ENCODE results near the gene MTA3. TPM values are rescaled to one million over a fixed set of nuclear protein-coding genes. Genes with fewer than 3 reads are reported as not detected.

MTA3 gene
- total and polyA plus RNA-seq, 2 of the 8 experiments (the other 6 are each of a cell fraction or from before 2014, with no cell fraction given): 125 to 184 TPM

GRCh38 chr2:42767080-42767898 lies 198.9 kb downstream of the MTA3 start:
- H2BK12ac ChIP-seq (ENCODE audit: low read depth, low read length): no peak overlapping the region
- H4K8ac ChIP-seq (ENCODE audit: extremely low read depth, insufficient read depth, low read length): no peak overlapping the region
- H3K14ac ChIP-seq (ENCODE audit: insufficient read length): no peak overlapping the region
- POLR2A ChIA-PET (ENCODE audit: partially characterized antibody): interaction anchor here (0.7 kb wide), 1 partner anchor 54 kb away, joined by 3 read pairs; no protein-coding TSS in a partner anchor
- no peaks in the 10 kb centered on the region; a peak in 1 of 8 replicates for H3K36me3 ChIP-seq (ENCODE audit: control insufficient read depth in 2 of 4, insufficient read depth in 4 of 4, low read length in 3 of 4)
- no peak overlapping the region for H3K56ac ChIP-seq (replicated peaks; ENCODE audit: insufficient read length, low read depth, low read length)
- no peak overlapping the region for H3K4me2 ChIP-seq (ENCODE audit: insufficient read depth in 1 of 2, low read depth in 2 of 2, low read length in 2 of 2)
- H4K91ac ChIP-seq (replicated peaks; ENCODE audit: insufficient read length, low read length): no peak overlapping the region
- no peak overlapping the region for H3K27ac ChIP-seq (ENCODE audit: low read depth, low read length)
- H2BK20ac ChIP-seq (ENCODE audit: low read length): no peak overlapping the region
- no peaks in the 10 kb centered on the region for H3K79me2 ChIP-seq (ENCODE audit: control insufficient read depth in 1 of 2, insufficient read depth in 2 of 2, low read length in 2 of 2)
- no peak for DNase-seq (ENCODE audit: low read depth in 1 of 2, low spot score in 2 of 2)
- no peak overlapping the region for H3K18ac ChIP-seq (ENCODE audit: extremely low read depth, low read length)
- H3K4me3 ChIP-seq (ENCODE audit: extremely low read depth in 1 of 4, insufficient read depth in 2 of 4, low read depth in 3 of 4, low read length in 4 of 4): no peak overlapping the region
- no peak overlapping the region for H2BK120ac ChIP-seq (replicated peaks; ENCODE audit: low read depth, low read length)
- H3K4me1 ChIP-seq (replicated peaks in 1 of 4; ENCODE audit: control insufficient read depth in 3 of 4, insufficient read depth in 4 of 4, low read length in 3 of 4): peaks cover 0 to 16% (median under 1%) of the 10 kb centered on the region in 4 experiments; a peak in 3 of 7 replicates
- H3K79me1 ChIP-seq (ENCODE audit: low read depth, low read length): no peaks in the 10 kb centered on the region
- H2BK15ac ChIP-seq (ENCODE audit: low read length): no peak overlapping the region
- CTCF ChIA-PET (ENCODE audit: partially characterized antibody): interaction anchor here (1.0 to 1.3 kb wide), 3 partner anchors 7 to 362 kb away, joined by 3 to 6 read pairs (median 4); no protein-coding TSS in a partner anchor
- TF ChIP-seq TBP (IDR thresholded peaks at IDR 0.05; ENCODE audit: low read depth, low read length): no peak
- no peak for TF ChIP-seq MAFK (IDR thresholded peaks at IDR 0.05; ENCODE audit: low read depth, low read length)
- WGBS, 2 experiments (ENCODE audit: extremely low coverage in 1 of 2, insufficient coverage in 1 of 2, insufficient read length in 1 of 2, insufficient replicate concordance in 2 of 2, low coverage in 1 of 2, low lambda C conversion rate in 2 of 2, missing lambda C conversion rate in 1 of 2): 97% methylated on average over 14 of the region's 16 CpGs; no CpG with 5 or more reads in 1 of the 2 experiments
- H3K9ac ChIP-seq (replicated peaks in 1 of 4; ENCODE audit: extremely low read depth in 1 of 4, low read depth in 3 of 4, low read length in 3 of 4): no peak overlapping the region
- H3K23ac ChIP-seq (ENCODE audit: insufficient read length): no peak overlapping the region
- 0 out of 2 replicates have a peak overlapping the region, but pooled peaks have one; percentile 35 for H2BK5ac ChIP-seq (ENCODE audit: low read depth, low read length)
- no peak overlapping the region for H2AFZ ChIP-seq (ENCODE audit: low read length)
- no peaks in the 10 kb centered on the region for H3K23me2 ChIP-seq (ENCODE audit: low read depth, low read length)
- FAIRE-seq: no peak
- no peaks in the 10 kb centered on the region for H3K27me3 ChIP-seq (replicated peaks in 1 of 4; ENCODE audit: control insufficient read depth in 3 of 4, extremely low read depth in 1 of 4, insufficient read depth in 3 of 4, low read length in 3 of 4)
- H3K4ac ChIP-seq (replicated peaks; ENCODE audit: insufficient read length, low read depth, low read length): no peak overlapping the region
- H2AK5ac ChIP-seq (ENCODE audit: low read depth, low read length): no peak overlapping the region
- no peaks in the 10 kb centered on the region for H4K20me1 ChIP-seq (replicated peaks in 1 of 2; ENCODE audit: control insufficient read depth in 1 of 2, insufficient read depth in 2 of 2, low read length in 2 of 2)
- no peaks in the 10 kb centered on the region for H3K9me3 ChIP-seq (ENCODE audit: insufficient read depth in 2 of 2, low read depth in 1 of 2, low read length in 1 of 2)
- H4K5ac ChIP-seq (ENCODE audit: insufficient read length, low read depth, low read length): no peak overlapping the region

Data from H1 (cell line).